NCI-H748 (cell line): Measurements from ENCODE around the gene PROCA1.
"Not testable (repeated sequence)": the region's sequence is repeated elsewhere in the genome, so short reads cannot be mapped to it uniquely, and the experiment has no call there.

Experiments
- DNase-seq: peaks from one replicate; lab custom pipeline; 2025; ENCODE audit not compliant: unreplicated experiment; lab: John Stamatoyannopoulos, UW

PROCA1 gene

GRCh38 chr17:28675980-28676379 lies 35.7 kb downstream of the PROCA1 start:
- peak; percentile 17 for DNase-seq

- no peak for DNase-seq
Observed at GRCh38 chr17:28675490-28675889, 36.2 kb downstream of the PROCA1 start.

- no peak for DNase-seq
Observed at GRCh38 chr17:28669918-28670317, 41.8 kb downstream of the PROCA1 start.

- no peak for DNase-seq
Observed at GRCh38 chr17:28667870-28668269, 43.8 kb downstream of the PROCA1 start.

GRCh38 chr17:28665994-28666393 lies 45.7 kb downstream of the PROCA1 start:
- no peak for DNase-seq

- DNase-seq = no peak
Observed at GRCh38 chr17:28663723-28664122, 48.0 kb downstream of the PROCA1 start.

GRCh38 chr17:28662527-28662829 lies 49.2 kb downstream of the PROCA1 start:
- DNase-seq = peak; percentile 51

GRCh38 chr17:28661635-28662526 lies 49.8 kb downstream of the PROCA1 start, which contains the start of the genes SDF2 and SUPT6H:
Gene SDF2, minus strand, starts transcription at chr17:28661906. Its CDS starts 30 bp downstream, at chr17:28661876.
Gene SUPT6H, plus strand, starts transcription at chr17:28662205. Its CDS starts 11,197 bp downstream, at chr17:28673402.
- DNase-seq = peak; percentile 91

- DNase-seq = not testable (repeated sequence)
Observed at GRCh38 chr17:28659497-28659881, 52.2 kb downstream of the PROCA1 start.

GRCh38 chr17:28658766-28659496 lies 52.8 kb downstream of the PROCA1 start:
- not testable (repeated sequence) for DNase-seq

- not testable (repeated sequence) for DNase-seq
Observed at GRCh38 chr17:28658342-28658741, 53.3 kb downstream of the PROCA1 start.

- no peak for DNase-seq
Observed at GRCh38 chr17:28657756-28658155, 53.9 kb downstream of the PROCA1 start.

- DNase-seq = no peak
Observed at GRCh38 chr17:28655160-28655559, 56.5 kb downstream of the PROCA1 start.
